LHCN-M2 (cell line): Measurements from ENCODE around the gene ENDOV. TPM values are rescaled to one million over a fixed set of nuclear protein-coding genes. Genes with fewer than 3 reads are reported as not detected.
"Not testable (repeated sequence)": the region's sequence is repeated elsewhere in the genome, so short reads cannot be mapped to it uniquely, and the experiment has no call there.

Source experiments
- DNase-seq: peaks from one replicate; pipeline ENCODE4 v3.0.0-alpha.2; 2012; ENCODE audit warnings: low read depth
- total RNA-seq: library from RNA; depleted of rRNA; stranded (reverse); fragments of >200 nt; gene quantifications from 2 replicates; pipeline ENCODE4 v1.2.3, GENCODE V29; 2014

Gene ENDOV
- total RNA-seq, 1 experiment from 2014 or later: 13.7 TPM

DNA sequence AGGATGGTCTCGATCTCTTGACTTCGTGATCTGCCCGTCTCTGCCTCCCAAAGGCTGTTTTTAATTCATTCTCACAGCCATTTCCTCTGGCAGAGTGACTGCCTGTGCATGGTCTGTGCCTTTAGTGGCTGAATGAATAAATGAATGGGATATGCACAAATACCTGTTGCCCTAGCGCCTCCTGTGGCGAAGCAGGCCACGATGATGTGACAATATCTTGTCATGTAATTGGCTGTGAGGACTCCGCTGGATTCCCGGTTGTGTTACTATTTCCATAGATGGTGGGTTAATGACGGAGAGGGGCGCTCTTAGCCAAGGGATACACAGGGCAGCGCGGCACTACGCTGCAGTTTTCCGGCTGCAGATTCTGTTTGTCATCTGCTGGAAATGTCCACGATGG lies 26.8 kb upstream of the ENDOV start:
- DNase-seq: no peak

DNA sequence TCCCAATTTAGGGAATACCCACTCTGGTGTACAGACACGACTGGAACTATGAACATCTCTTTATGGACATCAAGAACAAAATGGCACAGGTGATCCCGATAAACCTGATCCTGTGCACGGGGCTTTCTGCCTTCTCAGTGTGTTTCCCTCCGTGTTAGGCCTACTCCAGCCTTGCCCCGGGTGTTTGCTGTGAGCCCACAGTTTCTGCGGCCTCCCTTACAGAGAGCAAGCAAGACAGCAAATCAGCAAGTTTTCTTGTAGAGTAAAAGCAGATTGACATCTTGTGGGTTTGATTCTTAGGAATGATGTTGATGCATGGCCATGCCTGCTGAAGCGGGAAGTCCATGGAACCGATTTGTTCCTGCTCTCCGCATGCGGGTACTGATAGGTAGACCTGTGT lies 26.4 kb upstream of the ENDOV start:
- no peak for DNase-seq

DNA sequence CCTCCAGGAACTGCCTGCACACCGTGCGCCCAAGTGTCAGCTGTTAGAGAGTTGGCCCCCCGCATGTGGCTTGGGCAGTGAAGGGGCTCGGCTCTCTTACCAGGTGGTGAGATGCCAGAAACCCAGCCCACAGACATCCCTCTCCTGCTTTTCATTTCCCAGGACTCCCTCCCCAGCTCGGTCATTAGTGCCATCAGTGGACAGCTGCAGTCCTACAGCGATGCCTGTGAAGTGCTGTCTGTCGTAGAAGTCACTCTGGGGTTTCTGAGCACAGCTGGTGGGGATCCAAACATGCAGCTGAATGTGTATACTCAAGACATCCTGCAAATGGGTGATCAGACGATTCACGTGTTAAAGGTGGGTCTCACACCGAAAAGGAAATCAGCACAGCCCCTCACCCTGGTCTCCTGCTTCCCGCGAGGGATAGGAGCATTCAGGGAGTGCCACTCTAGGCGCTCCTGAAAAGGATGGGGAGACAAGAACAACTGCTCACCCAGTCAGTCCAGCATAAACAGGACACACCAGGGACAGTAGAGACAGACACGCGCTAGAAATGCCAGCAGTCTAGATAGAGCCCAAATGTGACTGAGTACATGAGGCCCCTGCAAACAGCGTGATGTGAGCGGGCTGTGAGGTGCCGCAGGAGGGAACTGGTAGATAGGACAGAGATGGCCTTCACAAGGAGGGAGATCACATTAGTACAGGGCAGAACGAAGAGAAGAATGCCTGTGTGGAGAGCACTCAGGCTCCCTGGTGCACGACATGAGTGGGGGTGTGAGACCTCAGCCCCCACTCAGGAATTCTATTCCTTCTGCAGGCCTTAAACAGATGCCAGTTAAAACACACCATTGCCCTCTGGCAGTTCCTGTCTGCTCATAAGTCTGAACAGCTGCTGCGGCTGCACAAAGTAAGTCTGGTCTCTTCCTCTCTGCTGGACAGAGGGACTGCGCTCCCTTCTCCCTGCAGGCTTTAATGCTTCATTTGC lies 25.7 kb upstream of the ENDOV start:
- no peak for DNase-seq

DNA sequence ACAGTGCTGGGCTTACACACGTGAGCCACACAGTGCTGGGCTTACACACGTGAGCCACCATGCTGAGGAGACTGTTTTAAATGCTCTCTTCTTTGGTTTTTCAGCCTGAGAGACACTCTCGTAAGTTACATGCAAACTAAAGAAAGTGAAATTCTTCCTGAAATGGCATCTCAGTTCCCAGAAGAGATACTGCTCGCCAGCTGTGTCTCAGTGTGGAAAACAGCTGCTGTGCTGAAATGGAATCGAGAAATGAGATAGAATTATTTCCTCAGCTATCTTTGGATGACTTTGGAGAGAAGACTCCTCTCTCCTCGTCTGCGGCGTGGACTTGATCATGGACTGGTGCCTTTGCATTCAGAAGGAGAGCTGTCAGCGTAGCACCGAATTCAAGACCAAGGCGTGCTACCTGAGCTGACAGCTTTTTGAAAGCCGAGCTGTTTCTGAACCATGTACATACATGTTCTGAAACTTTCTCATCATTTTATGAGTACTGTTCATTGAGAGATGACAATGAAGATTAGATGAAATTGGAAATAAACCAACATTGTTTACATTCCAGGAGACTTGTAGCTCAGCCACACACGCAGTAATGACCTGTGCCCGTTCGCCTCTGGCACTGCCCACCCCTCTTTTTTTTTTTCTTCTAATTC lies 21.6 kb upstream of the ENDOV start:
- no peak for DNase-seq

DNA sequence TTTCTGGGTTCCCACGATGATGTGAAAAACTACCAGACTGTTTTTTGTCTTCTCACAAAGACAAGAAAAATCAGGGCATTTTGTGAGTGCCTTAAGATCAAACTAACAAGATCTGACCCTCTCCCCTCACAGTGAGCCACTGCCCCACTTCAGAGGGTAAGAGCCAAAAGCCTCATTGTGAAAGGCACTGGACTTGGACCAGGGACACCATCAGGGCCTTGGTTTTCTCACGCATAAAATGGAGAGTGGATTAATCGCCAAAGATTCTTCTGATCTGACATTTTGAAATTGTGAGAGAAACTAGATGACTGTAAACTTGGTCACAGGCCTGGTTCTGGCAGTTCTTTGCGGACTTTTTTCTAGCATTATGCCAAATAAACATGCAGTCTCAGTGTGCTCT lies 21.0 kb upstream of the ENDOV start:
- DNase-seq: no peak

DNA sequence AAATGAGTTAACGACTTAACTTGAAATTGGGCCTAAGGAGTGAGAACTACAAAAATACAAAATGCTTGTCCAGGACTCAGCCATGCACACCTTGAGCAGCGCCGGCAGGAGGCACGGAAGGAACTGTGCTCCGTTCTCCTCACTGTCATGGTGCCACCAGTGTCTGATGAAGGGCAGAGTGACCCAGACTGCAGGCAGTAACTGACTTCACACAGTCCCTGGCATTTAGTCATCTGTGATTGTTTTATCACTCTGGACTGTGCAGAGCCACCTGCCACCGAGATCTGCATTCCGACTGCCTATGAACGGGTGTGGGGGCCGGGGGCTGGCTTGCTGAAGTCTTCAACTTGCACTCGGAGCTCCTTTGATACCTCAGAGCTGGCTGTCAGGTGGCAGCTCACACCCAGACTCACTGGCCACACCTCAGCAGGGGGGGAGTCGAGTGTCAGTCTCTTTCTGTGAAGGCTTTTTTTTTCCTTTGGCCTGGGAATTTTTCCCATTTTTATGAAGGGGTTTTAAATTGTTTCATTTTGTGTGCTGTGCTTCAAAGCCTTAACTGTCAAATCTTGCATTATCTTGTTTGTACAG lies 20.2 kb upstream of the ENDOV start:
- no peak for DNase-seq

DNA sequence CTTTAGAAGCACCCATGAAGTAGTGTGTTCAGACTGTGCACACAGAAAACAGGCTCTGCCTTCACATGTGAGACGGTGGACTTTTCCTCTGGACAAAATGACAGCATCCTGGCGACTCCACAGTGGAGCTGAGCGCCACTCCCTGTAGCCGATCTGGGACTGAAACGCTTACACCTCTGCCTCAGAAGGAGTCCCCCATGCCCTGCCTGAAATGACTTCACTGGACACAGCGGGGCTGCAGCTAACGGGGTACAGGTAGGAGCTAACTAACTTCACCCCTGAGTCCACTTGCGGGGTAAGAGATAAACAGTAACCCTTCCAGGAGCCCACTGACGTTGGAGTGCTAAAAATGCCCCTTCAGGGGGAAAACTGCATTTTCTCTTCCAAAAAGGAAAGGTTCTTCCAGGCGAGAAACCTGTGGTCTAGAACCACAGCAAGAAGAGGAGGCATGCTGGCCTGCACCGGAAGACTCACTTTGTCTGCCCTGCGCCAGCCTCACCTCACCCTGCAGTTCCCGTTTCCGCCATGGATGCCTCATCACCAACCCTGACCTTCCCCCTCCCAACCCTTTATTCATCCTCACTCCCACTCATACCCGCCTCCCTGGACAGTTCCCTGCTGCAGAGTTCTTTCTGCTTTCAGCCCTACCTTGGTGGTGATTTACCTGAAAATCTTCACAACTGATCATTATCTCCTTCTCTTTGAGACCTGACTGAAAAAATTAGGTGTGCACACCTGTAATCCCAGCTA lies 19.4 kb upstream of the ENDOV start:
- DNase-seq: no peak

DNA sequence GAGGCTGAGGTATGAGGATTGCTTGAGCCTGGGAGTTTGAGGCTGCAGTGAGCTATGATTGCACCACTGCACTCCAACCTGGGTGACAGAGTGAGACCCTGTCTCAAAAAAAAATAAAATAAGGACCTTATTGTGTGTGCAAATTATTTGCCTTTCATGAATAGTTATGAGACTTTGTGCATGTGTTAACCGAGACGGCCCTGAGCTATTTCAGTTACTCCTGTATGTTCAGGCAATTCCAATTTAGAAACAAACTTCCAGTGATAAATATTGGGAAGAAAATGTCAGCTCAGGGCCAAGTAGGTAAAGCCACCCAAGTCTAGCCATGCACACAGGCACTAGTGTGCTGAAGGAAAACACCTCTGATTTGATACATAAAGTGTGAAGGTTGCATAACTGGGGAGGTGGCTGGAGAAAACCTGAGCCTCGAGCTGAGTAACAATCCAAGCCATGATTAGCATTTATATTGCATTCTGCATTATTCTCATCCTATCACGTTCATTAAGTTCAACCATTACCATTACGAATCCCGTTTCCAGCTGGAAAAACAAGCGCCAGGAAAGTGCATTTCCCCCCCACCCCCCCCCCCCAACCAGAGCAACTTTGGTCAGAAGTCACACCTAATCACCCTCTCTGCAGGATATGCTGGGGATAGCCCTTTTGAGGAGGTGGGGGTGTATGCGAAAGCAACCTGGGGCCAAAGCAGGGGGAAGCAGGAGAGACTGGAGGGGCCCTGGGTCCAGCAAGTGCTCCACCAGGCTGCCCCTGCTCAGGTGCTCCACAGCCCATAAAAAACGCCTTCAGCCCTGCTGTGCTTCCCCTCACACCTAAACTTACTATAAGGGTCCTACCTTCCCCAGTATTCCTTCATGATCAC lies 18.6 kb upstream of the ENDOV start:
- no peak for DNase-seq

DNA sequence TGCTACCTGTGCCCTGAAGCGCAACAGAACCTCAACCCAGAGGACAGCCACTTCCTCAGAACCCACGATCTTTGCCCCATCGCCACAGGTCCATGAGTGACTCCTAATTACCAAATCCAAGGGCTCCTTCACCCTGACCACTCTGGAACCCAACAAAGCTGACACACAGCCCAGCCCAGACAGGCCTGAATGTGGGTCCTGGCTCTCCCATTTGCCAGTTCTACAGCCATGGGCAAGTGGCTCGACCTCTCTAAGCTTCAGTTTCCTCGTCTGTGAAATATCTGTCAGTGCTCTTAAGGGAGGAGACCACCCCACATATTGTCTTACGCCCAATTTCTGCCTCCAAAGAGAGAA lies 18.0 kb upstream of the ENDOV start:
- DNase-seq: no peak

DNA sequence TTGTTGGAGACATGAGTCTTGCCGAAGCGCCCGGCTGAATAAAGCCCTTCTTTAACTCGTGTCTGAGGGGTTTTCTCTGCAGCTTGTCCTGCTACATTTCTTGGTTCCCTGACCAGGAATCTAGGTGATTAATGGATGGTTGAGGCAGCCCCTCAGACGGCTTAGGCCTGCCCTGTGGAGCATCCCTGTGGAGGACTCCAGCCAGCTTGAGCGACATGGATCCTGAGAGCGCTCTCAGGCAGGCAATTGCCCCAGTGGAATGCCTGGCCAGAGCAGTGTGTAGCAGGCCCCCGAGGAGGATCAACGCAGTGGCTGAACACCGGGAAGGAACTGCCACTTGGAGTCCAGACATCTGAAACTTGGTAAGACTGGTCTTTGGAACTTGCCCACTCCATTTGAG lies 17.3 kb upstream of the ENDOV start:
- no peak for DNase-seq

DNA sequence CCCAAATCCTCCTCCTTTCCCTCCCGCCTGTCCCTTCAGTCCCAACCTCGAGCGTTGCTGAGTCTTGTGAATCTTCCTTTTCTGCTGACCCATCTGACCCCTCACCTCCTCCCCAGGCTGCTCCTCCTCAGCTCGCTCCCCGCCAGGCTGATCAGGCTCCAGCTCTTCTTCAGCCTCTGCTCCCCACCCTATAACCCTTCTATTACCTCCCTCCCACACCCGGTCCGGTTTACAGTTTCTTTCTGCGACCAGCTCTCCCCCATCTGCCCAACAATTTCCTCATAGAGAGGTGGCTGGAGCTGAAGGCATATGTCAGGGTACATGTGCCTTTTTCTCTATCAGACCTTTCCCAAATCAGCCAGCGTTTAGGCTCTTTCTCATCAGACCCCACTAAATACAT lies 13.9 kb upstream of the ENDOV start:
- DNase-seq: not testable (repeated sequence)

DNA sequence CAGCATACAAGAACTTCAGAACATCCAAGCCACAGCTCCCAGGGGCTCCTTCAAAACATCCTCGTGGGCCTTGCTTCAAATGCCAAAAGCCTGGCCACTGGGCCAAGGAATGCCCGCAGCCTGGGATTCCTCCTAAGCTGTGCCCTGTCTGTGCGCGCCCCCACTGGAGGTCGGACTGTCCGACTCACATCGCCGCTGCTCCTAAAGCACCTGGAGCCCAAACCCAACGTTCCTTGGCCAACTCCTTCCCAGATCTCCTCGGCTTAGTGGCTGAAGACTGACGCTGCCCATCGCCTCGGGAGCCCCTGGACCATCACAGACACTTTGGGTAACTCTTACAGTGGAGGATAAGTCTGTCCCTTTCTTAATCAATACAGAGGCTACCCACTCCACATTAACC lies 12.9 kb upstream of the ENDOV start:
- DNase-seq: not testable (repeated sequence)

DNA sequence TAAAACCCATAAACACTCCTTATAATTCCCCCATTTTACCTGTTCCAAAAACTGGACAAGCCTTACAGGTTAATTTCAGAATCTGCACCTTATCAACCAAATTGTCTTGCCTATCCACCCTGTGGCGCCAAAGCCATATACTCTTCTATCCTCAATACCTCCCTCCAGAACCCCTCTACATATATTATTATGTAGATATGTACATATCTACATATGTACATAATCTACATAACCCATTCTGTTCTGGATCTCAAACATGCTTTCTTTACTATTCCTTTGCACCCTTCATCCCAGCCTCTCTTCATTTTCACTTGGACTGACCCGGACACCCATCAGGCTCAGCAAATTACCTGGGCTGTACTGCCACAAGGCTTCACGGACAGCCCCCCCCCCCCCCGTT lies 12.0 kb upstream of the ENDOV start:
- no peak for DNase-seq

DNA sequence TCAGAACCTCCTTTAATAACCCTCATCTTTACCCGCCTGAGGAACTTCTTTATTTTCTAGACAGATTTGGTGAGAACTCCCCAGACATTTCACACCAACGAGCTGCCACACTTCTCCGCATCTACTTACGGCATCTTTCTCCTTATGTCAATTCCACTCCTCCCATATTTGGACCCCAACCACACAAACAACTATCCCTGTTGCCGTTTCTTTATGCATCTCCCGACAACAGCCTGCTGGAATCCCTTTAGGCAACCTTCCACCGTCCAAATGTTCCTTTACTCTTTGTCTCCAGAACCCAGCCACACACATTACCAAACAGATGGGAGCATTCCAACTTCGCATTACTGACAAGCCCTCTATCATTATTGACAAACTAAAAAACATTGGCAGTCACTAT lies 8.8 kb upstream of the ENDOV start:
- DNase-seq: no peak

DNA sequence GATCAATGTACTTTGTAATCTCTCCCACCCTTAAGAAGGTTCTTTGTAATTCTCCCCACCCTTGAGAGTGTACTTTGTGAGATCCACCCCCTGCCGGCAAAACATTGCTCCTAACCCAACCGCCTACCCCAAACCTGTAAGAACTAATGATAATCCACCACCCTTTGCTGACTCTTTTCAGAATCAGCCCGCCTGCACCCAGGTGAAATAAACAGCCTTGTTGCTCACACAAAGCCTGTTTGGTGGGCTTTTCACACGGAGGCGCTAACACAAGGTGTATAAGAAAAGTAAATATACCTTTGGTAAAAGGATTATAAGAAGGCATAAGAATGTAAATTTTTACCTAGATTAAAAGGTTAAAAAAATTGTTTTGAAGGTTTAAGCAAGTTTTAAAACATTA lies 7.0 kb upstream of the ENDOV start:
- not testable (repeated sequence) for DNase-seq

DNA sequence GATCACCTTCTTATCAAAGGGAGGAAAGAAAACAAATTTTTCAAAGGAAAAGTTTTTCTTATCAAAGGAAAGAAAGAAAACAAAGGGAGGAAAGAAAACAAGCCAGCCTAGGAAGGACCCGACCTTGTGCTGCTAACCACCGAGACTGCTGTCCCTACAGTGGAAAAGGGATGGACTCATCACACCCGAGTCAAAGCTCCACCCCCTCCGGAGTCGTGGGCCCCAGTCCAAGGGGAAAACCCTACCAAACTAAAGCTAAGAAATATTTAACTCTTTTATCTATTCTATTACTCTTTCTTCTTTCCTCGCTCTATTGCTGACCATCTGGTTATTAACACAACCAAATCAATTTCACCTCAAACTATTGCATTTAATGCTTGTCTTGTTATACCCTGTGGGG lies 6.1 kb upstream of the ENDOV start:
- no peak for DNase-seq

DNA sequence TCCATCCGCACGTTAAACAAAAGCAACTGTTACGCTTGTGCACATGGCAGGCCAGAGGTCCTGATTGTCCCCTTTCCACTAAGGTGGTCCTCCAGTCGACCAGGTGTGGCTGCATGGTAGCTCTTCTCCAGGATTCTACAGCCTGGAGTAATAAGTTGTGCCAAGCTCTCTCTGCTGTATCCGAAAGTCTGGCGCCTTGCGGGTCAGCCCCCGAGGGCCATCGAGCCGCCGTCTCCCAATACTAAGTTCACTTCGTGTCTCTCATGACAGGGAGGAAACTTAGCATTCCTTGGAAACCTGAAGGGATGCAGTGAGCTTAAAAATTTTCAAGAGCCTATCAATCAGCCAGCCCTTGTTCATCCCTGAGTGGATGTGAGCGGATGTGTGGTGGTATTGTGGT lies 5.3 kb upstream of the ENDOV start:
- DNase-seq: no peak

DNA sequence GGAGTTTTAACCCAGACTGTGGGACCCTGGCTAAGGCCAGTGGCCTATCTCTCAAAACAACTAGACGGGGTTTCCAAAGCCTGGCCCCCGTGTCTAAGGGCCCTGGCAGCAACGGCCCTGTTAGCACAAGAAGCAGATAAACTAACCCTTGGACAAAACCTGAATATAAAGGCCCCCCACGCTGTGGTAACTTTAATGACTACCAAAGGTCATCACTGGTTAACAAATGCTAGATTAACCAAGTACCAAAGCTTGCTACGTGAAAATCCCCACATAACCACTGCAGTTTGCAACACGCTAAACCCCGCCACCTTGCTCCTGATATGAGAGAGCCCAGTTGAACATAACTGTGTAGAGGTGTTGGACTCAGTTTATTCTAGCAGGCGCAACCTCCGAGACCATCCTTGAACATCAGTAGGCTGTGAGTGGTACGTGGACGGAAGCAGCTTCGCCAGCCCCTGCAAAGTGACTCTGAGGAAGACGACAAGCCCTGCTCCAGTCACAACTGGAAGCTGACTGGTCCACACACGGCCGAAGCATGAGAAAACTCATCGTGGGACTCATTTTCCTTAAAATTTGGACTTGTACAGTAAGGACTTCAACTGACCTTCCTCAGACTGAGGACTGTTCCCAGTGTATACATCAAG lies 4.4 kb upstream of the ENDOV start:
- not testable (repeated sequence) for DNase-seq

DNA sequence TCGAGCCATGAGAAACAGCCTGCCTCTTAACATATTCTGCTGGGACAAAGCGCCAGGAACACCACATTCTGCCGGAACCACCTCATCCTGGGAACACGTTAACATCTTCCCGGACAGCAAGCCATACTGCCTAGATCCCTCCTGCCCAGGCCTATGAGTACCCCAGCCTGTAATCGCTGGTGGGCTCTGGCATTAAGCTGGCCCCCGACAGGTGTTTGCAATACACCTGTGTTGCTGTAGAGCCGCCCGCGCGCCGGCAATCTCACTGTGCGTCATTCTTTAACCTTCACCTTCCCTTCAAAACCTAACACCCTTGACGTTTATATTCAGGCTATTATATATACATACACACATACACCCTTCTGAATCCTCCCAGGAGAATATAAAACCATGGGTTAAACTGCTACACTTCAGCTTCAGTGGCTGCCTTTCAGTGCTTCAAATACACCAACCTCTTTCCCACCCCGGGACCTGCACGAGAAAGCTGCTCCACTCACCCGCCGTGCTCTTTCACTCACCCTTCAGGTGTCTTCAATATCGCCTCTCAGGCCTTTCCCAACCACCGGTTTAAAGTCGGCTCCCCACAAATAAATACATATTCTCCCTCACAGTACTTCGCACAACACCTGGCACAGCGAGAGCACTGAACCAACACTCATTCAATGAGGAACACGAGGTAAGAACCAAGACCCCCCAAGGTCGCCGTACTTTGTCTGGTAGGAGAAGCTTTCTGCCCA lies 1.0 kb upstream of the ENDOV start:
- DNase-seq: no peak

DNA sequence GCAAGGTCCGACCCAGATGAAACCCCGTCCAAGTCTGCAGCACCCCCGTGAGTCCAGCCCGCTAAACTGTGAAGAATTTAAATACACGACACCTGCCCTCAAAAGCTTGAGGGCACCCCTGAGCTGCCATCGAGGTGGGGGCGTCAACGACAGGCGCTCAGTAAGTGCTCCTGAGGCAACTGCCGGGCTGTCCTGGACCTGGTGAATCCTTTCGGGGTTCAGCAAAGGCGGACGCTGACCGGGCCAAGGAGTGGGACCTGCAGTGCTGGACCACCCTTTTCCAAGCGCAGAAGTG lies 512 bp upstream of the ENDOV start:
- DNase-seq: no peak
